ENCODE data around the gene POLA1.

Gene POLA1

DNA sequence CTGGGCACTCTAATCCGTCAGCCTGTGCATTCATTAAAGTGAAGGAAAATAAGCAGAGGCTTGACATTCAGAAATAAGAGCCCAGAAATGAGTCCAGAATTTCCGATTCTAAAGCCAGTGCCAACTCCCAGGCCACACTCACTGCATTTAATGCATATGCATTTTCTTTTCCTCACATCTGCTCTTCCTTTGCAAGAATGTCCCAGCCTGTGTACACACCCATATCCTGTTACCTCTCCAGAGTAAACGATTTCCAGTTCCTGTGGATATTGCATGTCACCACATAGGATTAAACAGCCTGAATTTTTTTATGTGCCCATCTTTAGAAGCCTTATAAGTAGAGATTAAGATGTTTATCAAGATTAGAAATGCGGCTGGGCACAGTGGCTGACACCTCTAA, 294.6 kb downstream of the POLA1 start:
- no peaks in the 10 kb centered on the region for H3K27me3 ChIP-seq (ENCODE audit: insufficient read depth, poor library complexity, severe bottlenecking)
- no peak overlapping the region for H3K4me3 ChIP-seq (replicated peaks; ENCODE audit: insufficient read depth, low read length)
- no peak for DNase-seq (ENCODE audit: low read depth in 1 of 2, low spot score in 1 of 2)
- TF ChIP-seq CTCF (IDR thresholded peaks at IDR 0.05; ENCODE audit: insufficient read depth, low read length), result no peak
- TF ChIP-seq POLR2AphosphoS5 (IDR thresholded peaks at IDR 0.05; ENCODE audit: low read depth), result no peak
- TF ChIP-seq SPI1 (IDR thresholded peaks at IDR 0.05; ENCODE audit: borderline replicate concordance, low read depth), result no peak
- no peak for TF ChIP-seq GABPA (IDR thresholded peaks at IDR 0.05; ENCODE audit: low read depth)
- TF ChIP-seq REST (IDR thresholded peaks at IDR 0.05; ENCODE audit: insufficient replicate concordance, low read depth), result no peak
- no peak overlapping the region for H3K27ac ChIP-seq (replicated peaks)

DNA sequence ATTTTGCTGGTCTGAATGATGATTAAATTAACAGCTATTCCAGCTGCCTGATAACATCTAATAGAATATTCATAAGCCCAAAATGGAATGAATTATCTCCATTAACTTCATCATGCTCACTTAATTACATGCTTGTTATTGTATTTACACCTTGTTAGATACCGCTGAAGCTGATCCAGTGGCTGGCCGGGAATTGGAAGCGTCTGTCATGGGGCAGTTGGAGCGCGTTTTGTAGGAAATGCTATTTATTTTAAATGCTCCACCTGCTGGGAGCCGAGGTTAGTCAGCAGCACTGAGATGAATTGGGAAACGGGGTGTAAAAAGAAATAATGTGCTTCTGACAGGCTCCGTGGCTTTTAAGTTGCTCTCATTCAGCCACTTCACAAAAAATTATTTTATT, 296.8 kb downstream of the POLA1 start:
- Histone ChIP-seq H3K4me3 (replicated peaks; ENCODE audit: insufficient read depth, low read length) (no peak overlapping the region), H3K27me3 (ENCODE audit: insufficient read depth, poor library complexity, severe bottlenecking) (no peaks in the 10 kb centered on the region), H3K27ac (replicated peaks) (no peak overlapping the region)
- TF ChIP-seq REST (IDR thresholded peaks at IDR 0.05; ENCODE audit: insufficient replicate concordance, low read depth), result no peak
- no peak for TF ChIP-seq SPI1 (IDR thresholded peaks at IDR 0.05; ENCODE audit: borderline replicate concordance, low read depth)
- TF ChIP-seq GABPA (IDR thresholded peaks at IDR 0.05; ENCODE audit: low read depth), result no peak
- no peak for TF ChIP-seq CTCF (IDR thresholded peaks at IDR 0.05; ENCODE audit: insufficient read depth, low read length)
- no peak for TF ChIP-seq POLR2AphosphoS5 (IDR thresholded peaks at IDR 0.05; ENCODE audit: low read depth)
- no peak for DNase-seq (ENCODE audit: low read depth in 1 of 2, low spot score in 1 of 2)

GRCh38 chrX:24993879-24994278, 300.2 kb downstream of the POLA1 start:
- TF ChIP-seq POLR2AphosphoS5 (IDR thresholded peaks at IDR 0.05; ENCODE audit: low read depth) (no peak), GABPA (IDR thresholded peaks at IDR 0.05; ENCODE audit: low read depth) (no peak), SPI1 (IDR thresholded peaks at IDR 0.05; ENCODE audit: borderline replicate concordance, low read depth) (no peak), REST (IDR thresholded peaks at IDR 0.05; ENCODE audit: insufficient replicate concordance, low read depth) (no peak), CTCF (IDR thresholded peaks at IDR 0.05; ENCODE audit: insufficient read depth, low read length) (no peak)
- H3K27me3 ChIP-seq (ENCODE audit: insufficient read depth, poor library complexity, severe bottlenecking), result no peaks in the 10 kb centered on the region
- no peak overlapping the region for H3K27ac ChIP-seq (replicated peaks)
- no peak for DNase-seq (ENCODE audit: low read depth in 1 of 2, low spot score in 1 of 2)
- no peak overlapping the region for H3K4me3 ChIP-seq (replicated peaks; ENCODE audit: insufficient read depth, low read length)

Data from HL-60 (cell line).